ENCODE results near the gene TESK2. TPM values are rescaled to one million over a fixed set of nuclear protein-coding genes. Genes with fewer than 3 reads are reported as not detected.

The TESK2 gene
- total and polyA plus RNA-seq, 2 of the 13 experiments (the other 11 are each of a cell fraction or from before 2014, with no cell fraction given) = 5.5 to 9.6 TPM

GRCh38 chr1:45319761-45320160 is 171.2 kb downstream of the TESK2 start (continued):
- no peak for TF ChIP-seq ZNF564 (CRISPR knock-in tag; IDR thresholded peaks at IDR 0.05)

GRCh38 chr1:45317166-45317565 is 173.8 kb downstream of the TESK2 start:
- in situ Hi-C loops (cut with HindIII; ENCODE audit: extremely low pct_ligation_motif_present, low pct_unique_long_range_greater_than_20kb) (no loop called here), intact Hi-C loops (cut with micrococcal nuclease; ENCODE audit: unreplicated experiment) (no loop called here)
- H3K4me1 ChIP-seq (ENCODE audit: insufficient read depth, low read length) = peaks cover 30% of the 10 kb centered on the region
- H3K4me2 ChIP-seq (ENCODE audit: low read depth, low read length) = no peak overlapping the region
- peaks cover 0 to 2% of the 10 kb centered on the region in 2 experiments; a peak in 1 of 5 replicates for H3K27me3 ChIP-seq (ENCODE audit: control insufficient read depth in 1 of 2, insufficient read depth in 2 of 2, low read length in 2 of 2)
- 50% methylated on average over 4 of the region's 4 CpGs for WGBS (ENCODE audit: low lambda C conversion rate)
- FAIRE-seq (no peak), ATAC-seq (no peak), DNase-seq (ENCODE audit: low spot score) (no peak)
- BruUV-seq (replicated peaks) = no TSS peak
- ChIA-PET CTCF (ENCODE audit: low intra/inter-chr PET ratio, low total read pairs) (no interaction called here), POLR2A (no interaction called here)
- TF ChIP-seq AKNA (CRISPR knock-in tag; IDR thresholded peaks at IDR 0.05; ENCODE audit: borderline replicate concordance) = no peak
- TF ChIP-seq ZNF775 (CRISPR knock-in tag; IDR thresholded peaks at IDR 0.05; ENCODE audit: borderline replicate concordance) = no peak
- TF ChIP-seq ZNF547 (CRISPR knock-in tag; IDR thresholded peaks at IDR 0.05) = no peak
- TF ChIP-seq BCLAF1 (IDR thresholded peaks at IDR 0.05) = no peak
- no peak for TF ChIP-seq ARID2 (CRISPR knock-in tag; IDR thresholded peaks at IDR 0.05; ENCODE audit: borderline replicate concordance)
- no peak for TF ChIP-seq PHB2 (IDR thresholded peaks at IDR 0.05; ENCODE audit: partially characterized antibody)
- H2AFZ ChIP-seq (ENCODE audit: low read length) = no peak overlapping the region
- no peak overlapping the region for H3K27ac ChIP-seq (ENCODE audit: extremely low read length, insufficient read depth, low read length)
- H3K4me3 ChIP-seq (replicated peaks in 1 of 3; ENCODE audit: insufficient read depth in 1 of 3, low read depth in 2 of 3, low read length in 3 of 3) = no peak overlapping the region
- no peaks in the 10 kb centered on the region for H3K9me3 ChIP-seq (ENCODE audit: low read length)
- no peak overlapping the region for H3K9ac ChIP-seq (ENCODE audit: insufficient read depth, low read depth, low read length)
- H4K20me1 ChIP-seq (ENCODE audit: insufficient read depth, low read length) = no peaks in the 10 kb centered on the region
- no peaks in the 10 kb centered on the region for H3K36me3 ChIP-seq (replicated peaks in 1 of 2; ENCODE audit: control insufficient read depth in 1 of 2, insufficient read depth in 2 of 2, low read length in 2 of 2)
- no peaks in the 10 kb centered on the region for H3K79me2 ChIP-seq (ENCODE audit: insufficient read depth, low read length)
